GM18498 (cell line): Measurements from ENCODE around the gene TMEM185A.
"Not testable (repeated sequence)": the region's sequence is repeated elsewhere in the genome, so short reads cannot be mapped to it uniquely, and the experiment has no call there.

Source experiments
- ATAC-seq: cut with Tn5 transposase; IDR thresholded peaks from one replicate; pipeline ENCODE4 v1.9.1; 2021; ENCODE audit warnings: mild to moderate bottlenecking, moderate library complexity; ENCODE audit not compliant: unreplicated experiment

The TMEM185A gene

DNA sequence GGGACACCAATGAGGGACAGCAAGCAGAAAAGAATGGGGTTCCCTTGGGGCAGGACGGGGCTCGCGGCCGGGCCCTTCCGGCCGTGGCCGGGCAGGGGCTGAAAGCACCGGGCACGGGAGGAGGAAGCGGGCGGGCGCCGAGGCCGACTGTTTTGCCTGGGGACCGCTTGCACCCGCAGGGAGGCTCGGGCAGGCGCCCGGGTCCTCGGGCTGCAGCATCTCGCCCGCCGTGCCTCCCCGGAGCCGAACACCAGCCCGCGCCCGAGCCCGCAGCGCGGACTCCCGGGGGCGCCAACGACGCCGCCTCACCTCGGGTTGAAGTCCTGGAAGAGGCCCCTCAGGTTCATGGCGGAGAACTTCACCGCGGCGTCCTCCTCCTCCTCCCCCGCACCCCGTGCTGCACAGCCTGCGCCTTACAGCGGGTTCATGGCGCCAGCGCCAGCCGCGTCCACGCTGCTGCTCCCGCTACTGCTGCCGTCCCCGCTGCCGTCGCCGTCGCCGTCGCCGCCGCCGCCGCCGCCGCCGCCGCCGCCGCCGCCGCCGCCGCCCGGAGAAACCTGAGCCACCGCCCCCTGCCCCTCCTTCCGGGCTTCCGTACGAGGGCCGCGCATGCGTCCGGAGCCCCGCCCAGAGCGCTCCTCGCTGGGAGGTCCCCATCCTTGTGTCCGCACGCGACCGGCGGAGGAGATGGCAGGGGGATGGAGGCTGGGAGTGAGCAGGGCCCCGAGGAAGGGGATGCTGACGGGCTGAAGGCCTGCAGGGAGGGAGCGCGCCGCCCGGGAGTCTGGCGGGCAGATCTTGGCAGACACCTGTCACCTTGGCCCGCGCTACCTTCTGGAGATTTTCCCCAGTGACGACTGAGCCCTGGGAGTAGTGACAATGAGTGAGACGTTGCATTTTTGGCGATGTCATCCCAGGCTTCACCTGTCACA is at the start of gene TMEM185A:
TMEM185A (minus strand) TSS at position 559 of the 932 bp plus-strand sequence; CDS start at position 347, 212 bp downstream.
- peak; percentile 93 for ATAC-seq

DNA sequence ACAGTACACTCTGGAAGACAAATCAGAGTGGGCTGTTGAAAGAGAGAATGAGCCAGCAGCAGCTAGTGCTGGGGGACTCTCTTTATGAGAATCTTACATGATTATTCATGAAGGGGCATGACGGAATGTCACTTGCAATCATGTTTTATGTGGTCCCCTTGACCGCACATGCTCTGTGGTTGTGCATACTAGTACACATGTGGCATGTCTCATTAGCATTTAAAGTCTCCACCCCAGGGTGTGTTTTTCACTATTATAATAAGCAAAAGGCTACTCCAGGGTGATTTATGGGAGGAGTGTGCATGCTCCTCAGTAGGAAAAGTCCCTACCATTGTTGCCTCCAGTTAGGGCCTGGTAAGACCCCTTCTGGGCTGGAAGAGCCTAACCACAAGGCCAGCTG is 49.6 kb upstream of the TMEM185A start:
- ATAC-seq, result no peak

DNA sequence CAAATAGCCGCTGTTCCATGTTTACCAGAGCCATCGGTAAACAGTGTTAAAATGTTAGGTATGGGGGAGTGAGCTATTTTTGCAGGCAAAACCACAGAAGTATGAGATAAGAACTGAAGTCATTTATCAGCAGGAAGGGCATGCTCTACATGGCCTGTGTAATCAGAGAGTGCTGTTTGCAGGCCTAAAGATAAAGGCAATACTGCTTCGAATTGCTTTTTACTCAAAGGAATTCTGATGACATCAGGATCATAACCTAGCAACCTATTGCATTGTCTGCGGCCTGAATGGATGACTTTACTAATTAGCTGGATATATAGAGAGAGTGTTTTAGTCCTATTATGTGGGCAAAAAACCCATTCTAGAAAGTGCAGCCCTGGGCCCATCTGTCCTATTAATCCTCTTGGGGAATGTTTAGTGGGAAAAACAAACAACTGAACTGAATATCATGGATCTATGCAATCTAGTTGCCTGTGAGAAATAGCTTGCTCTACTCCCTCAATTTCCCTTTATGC is 47.6 kb upstream of the TMEM185A start:
- ATAC-seq, result not testable (repeated sequence)

DNA sequence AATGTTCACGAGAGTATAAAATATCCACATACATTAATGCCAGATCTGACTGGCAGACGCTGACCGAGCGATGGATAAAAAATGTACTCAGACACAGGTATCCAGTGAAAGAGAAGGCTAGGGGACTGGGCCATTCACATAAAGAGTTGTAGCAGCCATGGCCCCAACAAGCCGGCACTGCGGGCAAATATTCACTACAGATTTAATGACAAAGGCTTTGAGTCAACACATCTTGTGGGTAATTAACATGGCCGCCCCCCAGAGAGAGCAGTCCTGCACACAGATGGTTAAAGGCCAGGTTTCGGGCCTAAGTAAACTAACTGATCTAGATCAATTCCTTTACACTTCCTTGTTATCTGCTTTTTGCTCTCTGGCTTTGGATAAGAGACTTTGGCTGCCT is 44.0 kb upstream of the TMEM185A start:
- not testable (repeated sequence) for ATAC-seq

DNA sequence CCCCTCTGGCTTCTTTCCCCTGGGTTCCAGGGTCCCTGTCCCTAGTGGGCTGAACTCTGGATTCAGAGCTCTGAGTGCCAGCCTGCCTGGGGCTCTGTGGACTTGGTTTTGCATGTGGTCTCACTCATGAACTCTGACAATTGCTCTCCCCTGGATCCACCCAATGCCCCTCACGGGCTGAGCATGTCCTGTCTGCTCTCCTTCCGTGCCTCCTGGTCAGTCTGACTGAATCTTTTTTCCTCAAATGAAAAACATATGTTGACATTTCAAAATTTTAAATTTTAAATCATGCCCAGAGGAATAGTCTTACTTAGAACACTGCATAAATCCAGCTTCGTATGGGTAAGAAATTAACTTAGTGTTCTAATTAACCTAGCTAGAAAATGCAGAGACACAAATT is 43.5 kb upstream of the TMEM185A start:
- ATAC-seq, result not testable (repeated sequence)

DNA sequence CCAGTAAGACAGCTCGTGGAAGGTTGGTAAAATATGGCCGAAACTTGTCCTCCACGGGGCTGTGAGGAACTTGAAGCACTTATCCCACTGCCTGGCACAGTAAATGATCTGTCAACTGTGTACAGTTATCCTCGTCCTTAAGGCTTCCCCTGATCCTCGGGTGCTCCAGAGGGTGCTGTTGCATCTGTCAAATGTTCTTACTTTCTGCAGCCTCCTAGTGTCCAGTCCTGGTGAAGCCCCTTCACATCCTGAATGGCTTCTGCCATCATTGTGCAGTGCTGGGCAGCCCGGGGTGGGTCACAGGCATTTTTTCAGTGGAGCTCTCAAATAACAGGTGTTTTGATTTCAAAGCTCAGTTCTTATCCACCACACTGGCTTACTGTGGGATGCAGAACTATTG is 29.0 kb upstream of the TMEM185A start:
- not testable (repeated sequence) for ATAC-seq

DNA sequence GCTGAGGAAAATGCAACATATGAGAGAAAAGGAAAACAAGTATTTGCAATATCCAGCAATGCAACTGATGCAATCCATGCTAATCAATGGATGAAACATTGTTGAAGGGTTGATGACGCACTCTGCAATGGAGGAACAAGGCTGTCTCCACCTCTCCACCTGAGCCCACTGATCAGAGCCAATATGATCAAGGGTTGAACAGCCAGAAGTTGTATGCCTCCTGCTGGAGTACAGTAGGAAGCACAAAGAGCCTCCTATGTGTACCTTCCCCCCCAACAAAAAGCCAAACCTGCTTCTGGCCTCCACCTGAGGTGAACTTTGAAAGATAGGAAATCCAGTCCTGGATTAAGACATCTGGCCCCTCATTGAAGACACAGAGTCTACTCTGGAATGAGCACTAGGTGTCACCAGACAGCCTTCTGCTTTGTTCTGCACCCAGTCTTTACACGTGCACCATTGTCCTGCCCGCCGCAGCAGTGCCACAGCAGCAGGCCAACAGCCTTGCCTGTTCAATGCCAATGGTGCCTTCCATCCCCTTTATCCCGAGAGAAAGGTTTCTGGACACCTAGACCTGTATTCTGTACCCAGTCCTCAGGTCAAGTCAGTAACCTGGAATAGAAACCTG is 24.8 kb upstream of the TMEM185A start:
- not testable (repeated sequence) for ATAC-seq

DNA sequence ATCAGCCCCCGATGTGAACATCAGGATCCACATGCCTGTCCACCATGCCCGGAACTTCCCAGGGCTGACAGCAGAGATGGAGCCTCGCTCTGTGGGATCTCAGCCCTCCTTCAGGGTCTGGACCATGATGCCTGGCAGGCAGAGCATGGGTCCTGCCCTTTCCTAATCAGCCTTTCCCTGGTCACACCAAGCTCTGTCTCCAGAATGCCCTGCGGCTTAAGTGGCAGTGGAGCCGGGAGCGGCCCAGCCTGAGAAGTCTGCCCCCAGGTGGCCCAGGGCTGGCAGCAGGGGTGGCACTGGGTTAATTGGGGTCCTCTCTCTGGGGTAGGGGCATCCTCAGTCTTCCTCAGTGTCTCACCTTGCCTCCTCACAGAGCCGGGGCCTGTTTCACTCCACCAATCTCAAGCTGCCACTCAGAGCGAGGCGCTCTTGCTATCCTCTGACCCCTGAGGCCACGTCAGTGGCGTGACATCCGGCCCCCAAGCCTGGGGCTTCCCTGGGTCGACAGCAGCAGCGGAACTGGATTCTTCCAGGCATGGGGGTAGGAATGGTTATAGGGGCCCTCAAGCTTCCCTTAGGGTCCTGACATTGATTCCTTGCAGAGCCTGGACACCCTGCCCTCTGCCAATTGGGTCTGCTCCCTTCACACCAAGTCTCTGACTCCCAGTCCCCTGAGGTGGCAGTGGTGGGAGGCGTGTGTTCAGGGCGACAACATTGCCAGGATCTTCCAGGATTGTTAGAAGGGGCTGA is 20.8 kb upstream of the TMEM185A start:
- ATAC-seq, result no peak

DNA sequence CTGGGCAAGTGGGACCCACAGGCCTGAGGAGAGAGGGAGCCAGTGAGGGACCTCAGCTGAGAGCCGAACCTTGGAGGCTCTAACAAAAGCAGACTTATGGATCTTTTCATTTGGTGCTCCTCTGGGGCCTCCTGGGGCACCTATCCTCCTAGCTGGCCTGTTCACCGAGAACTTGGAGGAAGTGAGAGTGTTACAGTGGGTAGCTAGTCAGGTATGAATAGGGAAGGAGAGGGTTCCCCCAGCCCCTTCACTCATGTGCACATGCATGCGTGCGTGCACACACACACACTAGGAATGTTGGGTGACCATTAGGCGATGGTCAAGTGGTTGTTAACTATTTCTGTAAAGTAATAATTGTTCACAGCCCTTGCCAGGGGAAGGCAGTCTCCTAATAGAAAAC is 18.6 kb upstream of the TMEM185A start:
- ATAC-seq, result no peak

DNA sequence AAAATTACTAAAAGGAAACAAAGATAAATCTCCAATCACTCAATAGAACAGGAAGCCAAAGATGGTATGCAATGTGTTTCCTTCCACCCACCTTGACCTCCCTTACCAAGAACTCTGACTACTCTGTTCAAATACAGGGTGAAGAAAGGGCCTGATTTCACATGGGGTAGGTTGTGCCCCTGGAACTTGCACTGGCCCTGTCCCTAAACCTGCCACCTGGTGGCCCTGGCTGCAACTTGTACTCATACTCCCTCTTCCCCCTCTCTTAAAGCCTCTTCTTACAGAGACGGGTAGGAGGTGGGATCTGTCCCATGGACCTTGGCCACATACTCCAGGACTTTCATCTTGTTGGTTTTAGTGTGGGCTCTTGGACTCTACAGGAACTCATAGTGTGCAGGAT is 17.3 kb upstream of the TMEM185A start:
- ATAC-seq, result no peak

DNA sequence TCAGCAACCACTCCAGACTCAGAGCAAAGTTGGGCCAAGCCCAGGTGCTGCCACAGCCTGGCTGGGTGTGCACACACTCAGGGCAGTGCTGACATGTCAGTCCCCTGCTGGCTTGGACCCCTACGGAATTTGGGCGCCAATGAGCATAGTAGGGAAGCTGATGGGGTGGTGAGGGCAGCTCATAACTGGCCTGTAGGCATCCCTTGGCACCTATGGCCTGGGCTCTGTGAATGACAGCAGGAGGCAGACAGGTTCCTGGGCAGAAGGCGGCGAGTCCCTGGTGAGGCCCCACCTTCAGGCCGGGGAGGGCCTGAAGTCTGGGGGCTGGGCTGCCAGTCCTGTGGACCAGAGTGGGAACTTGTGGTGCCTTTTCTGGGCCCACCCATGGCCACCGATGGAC is 15.9 kb upstream of the TMEM185A start:
- no peak for ATAC-seq

DNA sequence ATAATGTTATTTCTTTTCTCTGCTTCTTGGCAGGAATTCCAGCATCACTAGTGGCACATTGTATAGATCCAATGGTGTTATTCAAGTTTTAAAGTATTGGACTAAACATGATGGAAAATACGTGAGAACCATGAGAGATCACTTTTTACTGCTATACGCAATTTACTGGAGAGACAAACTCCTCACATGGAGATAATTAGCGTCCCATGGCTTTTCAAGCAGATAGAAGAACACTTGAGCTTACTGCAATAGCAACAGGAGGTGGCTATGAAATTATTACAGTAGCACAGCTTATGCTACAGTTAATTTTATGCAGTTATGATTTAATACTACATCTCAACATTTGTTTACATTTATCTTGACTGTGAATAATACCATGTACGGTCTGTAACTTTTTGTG is 11.9 kb upstream of the TMEM185A start:
- ATAC-seq, result no peak

DNA sequence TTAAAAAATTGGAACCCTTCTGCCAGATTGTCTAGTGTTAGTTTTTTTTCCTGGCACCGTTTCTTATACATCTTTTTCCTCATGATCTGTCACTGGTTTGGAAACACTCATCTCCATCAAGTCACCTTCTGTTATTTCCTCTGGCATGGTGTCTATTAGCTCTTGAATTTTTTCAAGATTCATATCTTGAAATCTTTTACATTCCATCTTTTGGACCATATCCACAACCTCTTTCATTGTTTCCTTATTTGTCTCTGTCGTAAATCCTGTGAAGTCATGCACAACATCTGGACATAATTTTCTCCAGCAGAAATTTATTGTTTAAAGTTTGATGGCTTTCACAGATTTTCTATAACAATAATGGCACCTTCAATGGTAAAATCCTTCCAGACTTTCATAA is 10.2 kb upstream of the TMEM185A start:
- no peak for ATAC-seq

DNA sequence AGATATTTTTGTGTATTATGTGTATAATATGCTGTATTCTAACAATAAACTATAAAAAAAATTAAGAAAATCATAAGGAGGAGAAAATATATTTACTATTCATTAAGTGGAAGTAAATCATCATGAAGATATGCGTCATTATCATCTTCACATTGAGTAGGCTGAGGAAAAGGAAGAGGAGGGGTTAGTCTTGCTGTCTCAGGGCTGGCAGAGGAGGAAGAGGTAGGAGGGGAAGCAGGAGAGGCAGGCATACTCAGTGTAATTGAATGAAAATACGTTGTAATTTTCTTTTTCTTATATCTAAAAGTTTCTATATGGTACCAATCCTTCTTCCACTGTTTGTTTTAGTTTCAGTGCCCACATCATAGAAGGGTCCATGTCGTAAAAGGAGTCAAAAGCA is 9.8 kb upstream of the TMEM185A start:
- ATAC-seq, result no peak

DNA sequence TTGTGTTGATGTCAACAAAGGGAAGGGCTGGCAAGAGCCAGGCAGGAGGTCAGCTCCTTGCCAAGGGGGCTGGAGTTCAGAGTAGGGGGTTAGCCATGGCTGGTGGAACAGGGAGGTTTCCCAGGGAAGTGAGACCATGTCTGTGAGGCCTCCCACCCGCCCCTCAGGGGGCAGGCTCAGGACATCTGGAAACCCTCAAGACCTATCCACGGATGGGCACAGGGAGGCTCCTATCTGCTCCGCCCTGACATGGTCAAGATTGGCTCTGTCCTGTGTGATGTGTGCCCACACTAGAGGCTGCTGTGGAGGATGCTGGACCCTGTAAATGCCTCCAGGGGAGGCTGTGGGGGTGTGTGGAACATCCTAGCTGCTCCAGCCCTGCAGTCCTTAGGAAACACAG is 8.0 kb upstream of the TMEM185A start:
- no peak for ATAC-seq

DNA sequence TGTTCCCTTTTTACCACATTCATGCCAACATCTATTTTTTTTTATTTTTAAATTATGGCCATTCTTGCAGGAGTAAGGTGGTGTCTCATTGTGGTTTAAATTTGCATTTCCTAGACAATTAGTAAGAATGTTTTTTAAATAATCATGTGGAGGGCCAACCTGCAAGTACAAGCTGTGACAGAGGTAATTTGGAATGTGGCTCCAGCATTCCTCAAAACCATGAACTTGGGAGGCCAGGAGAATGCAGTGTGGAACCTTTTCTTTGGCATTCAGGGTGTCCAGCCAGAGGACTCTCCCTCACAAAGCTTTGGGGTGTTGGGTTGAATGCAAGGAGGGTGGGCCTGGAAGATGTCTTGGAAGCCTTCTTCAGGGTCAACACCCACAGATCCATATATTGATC is 7.3 kb upstream of the TMEM185A start:
- no peak for ATAC-seq

DNA sequence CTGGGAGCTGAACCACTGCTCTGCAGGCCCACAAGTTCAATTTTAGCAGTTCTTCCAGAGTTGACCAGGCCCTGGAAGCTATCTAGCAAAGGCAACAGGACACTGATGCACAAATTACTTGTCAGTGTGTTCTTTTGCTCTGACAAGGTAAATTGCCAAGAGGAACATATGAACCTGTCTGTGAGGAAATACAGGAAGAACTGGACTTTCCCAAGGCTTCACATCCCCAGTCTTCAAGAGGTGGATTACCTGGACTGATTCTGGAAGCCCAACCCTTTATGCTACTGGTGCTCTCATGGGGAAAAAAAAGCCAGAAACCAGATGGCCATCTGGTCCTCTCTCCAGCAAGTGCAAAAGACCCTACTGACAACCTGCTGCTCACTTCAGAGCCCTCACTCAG is 1.9 kb upstream of the TMEM185A start:
- ATAC-seq, result no peak

DNA sequence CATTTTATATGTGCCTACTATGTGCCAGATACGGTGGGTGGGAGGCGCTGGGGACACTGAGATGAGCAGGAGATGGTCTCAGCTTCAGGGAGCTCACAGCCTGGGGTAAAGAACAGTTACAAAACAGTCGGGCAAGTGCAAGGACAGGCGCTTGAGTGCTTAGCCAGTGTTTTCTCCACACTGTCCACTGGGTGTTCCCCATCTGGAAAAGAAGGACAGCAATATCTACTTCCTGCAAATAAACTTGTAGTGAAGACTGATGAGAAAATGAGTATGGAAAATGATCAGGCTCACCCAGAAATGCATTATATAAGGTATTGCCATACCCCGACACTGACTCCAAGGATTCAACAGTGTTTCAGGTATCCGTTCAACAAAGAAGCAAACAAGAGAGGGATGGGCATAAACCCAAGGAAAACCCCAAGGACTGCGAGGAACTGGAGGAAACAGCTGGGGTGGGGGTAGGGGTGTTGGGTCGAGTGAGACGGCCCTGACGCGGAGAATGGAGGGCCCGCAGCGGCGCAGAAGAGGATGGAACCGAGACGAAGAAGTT is 835 bp downstream of the TMEM185A start:
- no peak for ATAC-seq

DNA sequence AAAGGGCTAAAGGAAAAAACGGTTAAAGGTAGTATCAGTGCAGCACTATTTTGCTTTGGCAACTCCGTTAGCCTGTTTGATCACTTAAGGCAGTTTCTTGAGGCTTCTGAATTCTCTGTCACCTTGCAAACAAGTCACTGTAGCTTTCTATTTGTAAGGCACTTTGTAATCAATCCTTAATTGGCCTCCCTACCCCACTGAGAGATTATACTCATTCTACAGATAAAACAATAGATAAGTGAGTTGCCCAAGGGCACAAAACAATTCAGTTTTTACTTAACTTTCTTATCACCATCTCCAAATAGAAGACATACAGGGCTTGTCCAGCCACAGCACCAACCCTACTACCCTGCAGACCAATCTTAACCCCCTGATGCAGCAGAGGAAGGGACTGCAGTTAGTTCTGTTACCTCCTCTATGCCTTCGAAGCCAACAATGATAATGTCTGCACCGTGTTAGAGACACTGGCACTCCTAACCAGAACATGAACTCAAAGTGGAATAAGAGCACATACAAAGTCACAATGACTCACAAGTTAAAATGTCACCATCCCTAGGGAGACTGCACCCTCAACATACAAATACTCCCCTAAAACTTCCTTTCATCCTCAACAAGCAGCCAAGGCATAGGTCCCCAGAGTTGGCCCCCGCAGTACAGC is 1.7 kb downstream of the TMEM185A start:
- no peak for ATAC-seq

DNA sequence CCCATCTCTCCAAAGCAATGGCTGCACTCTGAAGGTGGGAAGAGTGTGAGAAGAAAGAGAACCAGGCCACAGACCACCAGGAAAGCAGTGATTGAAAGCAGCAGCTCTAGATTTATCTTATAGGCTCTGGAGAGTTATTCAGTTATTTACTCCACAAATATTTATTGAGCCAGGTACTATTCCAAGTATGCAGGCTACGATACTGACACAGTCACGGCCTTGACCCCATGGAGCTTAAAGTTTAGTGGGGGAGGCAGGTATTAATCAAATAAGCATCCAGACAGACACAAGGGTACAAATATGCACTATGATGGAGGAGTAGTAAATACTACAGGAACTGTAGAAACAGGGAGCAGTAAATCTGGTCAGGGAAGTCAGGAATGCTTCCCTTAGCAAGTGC is 2.8 kb downstream of the TMEM185A start:
- no peak for ATAC-seq

DNA sequence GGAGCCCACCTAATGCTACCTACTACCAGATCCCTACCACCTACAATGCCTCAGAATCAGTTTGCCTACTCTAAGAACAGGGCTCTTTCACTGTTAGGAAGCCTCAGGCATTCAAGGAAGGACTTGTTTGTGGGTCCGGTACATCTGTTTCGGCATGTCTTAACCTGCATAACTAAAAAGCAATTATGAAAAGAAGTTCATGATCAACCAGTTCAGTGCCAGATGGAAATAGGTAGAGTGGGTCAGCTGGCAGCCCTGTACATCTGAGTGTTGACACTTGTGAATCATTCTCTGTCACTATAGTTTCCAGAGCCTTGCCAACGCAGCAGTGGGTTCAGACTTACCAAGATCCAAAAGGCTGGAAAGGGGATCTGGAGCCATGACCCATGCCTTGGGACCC is 3.3 kb downstream of the TMEM185A start:
- no peak for ATAC-seq
